Hepatocyte (in vitro differentiated cells): ENCODE measurements around the gene KRT77. TPM values are rescaled to one million over a fixed set of nuclear protein-coding genes. Genes with fewer than 3 reads are reported as not detected.

Experiments
- DNase-seq: peaks from one replicate; pipeline ENCODE4 v3.0.0-alpha.2; 2016; ENCODE audit warnings: low spot score
- H2AFZ ChIP-seq: fragments of 200-600 bp; sonication (generic); 2 replicates; pipeline ENCODE4 v1.6.0; 2016; ENCODE audit warnings: antibody characterized with exemption, mild to moderate bottlenecking
- H3K27ac ChIP-seq: fragments of 200-600 bp; sonication (generic); 2 replicates; pipeline ENCODE4 v1.5.1; 2016; ENCODE audit warnings: mild to moderate bottlenecking
- H3K27me3 ChIP-seq: fragments of 200-600 bp; sonication (generic); 2 replicates; pipeline ENCODE4 v1.6.1; 2016
- H3K36me3 ChIP-seq: fragments of 200-600 bp; sonication (generic); replicated peaks from 2 replicates; pipeline ENCODE4 v1.5.1; 2016; ENCODE audit warnings: low read depth; ENCODE audit not compliant: insufficient read depth
- H3K4me1 ChIP-seq: fragments of 200-600 bp; sonication (generic); 2 replicates; pipeline ENCODE4 v1.5.1; 2016; ENCODE audit warnings: mild to moderate bottlenecking, moderate library complexity; ENCODE audit not compliant: insufficient read depth
- H3K4me2 ChIP-seq: fragments of 200-600 bp; sonication (generic); 2 replicates; pipeline ENCODE4 v1.6.0; 2016
- H3K4me3 ChIP-seq: fragments of 200-600 bp; sonication (generic); 2 replicates; pipeline ENCODE4 v1.5.1; 2016; ENCODE audit warnings: mild to moderate bottlenecking
- H3K79me2 ChIP-seq: fragments of 200-600 bp; sonication (generic); 2 replicates; pipeline ENCODE4 v1.6.0; 2017; ENCODE audit warnings: mild to moderate bottlenecking
- H3K9me2 ChIP-seq: fragments of 200-600 bp; sonication (generic); replicated peaks from 2 replicates; pipeline ENCODE4 v1.6.0; 2017; ENCODE audit warnings: mild to moderate bottlenecking; ENCODE audit not compliant: insufficient read depth
- H3K9me3 ChIP-seq: fragments of 200-600 bp; sonication (generic); 2 replicates; pipeline ENCODE4 v1.5.1; 2016; ENCODE audit warnings: low read depth, mild to moderate bottlenecking
- H4K20me1 ChIP-seq: fragments of 200-600 bp; sonication (generic); 2 replicates; pipeline ENCODE4 v1.6.0; 2016; ENCODE audit warnings: mild to moderate bottlenecking; ENCODE audit not compliant: insufficient read depth, poor library complexity, severe bottlenecking
- EZH2 ChIP-seq: fragments of 200-600 bp; sonication (generic); IDR thresholded peaks from 2 replicates; pipeline ENCODE4 v1.6.1; 2016; ENCODE audit warnings: antibody characterized with exemption, mild to moderate bottlenecking, borderline replicate concordance
- EZH2phosphoT487 ChIP-seq: fragments of 200-600 bp; sonication (generic); IDR thresholded peaks from one replicate; pipeline ENCODE4 v1.6.1; 2018; ENCODE audit warnings: antibody characterized with exemption, mild to moderate bottlenecking, low read depth, moderate library complexity; ENCODE audit not compliant: unreplicated experiment, severe bottlenecking
- whole genome bisulfite sequencing: methylation state at CpG from one replicate; pipeline ENCODE4 v1.1.6; 2016; ENCODE audit warnings: low lambda C conversion rate; ENCODE audit errors: missing lambda C conversion rate; 5-methylcytosine and 5-hydroxymethylcytosine counted together
- polyA plus RNA-seq: library from polyadenylated mRNA; unstranded; fragments of >200 nt; fragmentation: Nextera tagmentation; extraction: Ambion mirVana; gene quantifications from 2 replicates; pipeline ENCODE4 v1.2.1, GENCODE V29; 2016
- total RNA-seq: library from RNA; depleted of rRNA; stranded (reverse); fragments of >200 nt; gene quantifications from 2 replicates; pipeline ENCODE4 v1.2.3, GENCODE V29; 2014
- TF ChIP-seq, protein P1 (sequence below): fragments of 200-600 bp; sonication (generic); IDR thresholded peaks from 2 replicates; pipeline ENCODE4 v1.5.1; 2016; ENCODE audit warnings: antibody characterized with exemption, mild to moderate bottlenecking; ENCODE audit not compliant: poor library complexity

The KRT77 gene
- total and polyA plus RNA-seq, 2 experiments from 2014 or later = not detected

DNA sequence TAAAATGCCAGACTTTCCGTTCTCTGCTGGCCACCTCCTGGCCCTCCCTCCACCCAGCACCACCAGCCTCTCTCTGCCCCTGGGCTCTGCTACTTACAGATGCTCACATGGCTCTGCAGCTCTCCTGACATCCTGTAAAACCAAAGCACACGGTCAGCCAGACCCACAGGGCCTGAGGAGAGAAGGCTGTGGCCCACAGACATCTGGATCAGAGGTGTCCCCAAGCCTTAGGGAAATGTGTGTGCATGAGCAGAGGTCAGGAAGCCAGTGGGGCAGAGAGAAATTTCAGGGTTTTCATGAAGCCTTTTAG is 11.5 kb downstream of the KRT77 start:
- Histone ChIP-seq H3K4me1 (peaks cover 10% of the 10 kb centered on the region), H3K36me3 (no peaks in the 10 kb centered on the region), H3K9me2 (no peaks in the 10 kb centered on the region), H4K20me1 (no peaks in the 10 kb centered on the region), H2AFZ (no peak overlapping the region), H3K9me3 (no peaks in the 10 kb centered on the region), H3K4me2 (no peak overlapping the region), H3K27me3 (peaks cover 63% of the 10 kb centered on the region), H3K4me3 (no peak overlapping the region), H3K27ac (no peak overlapping the region), H3K79me2 (no peaks in the 10 kb centered on the region)
- DNase-seq = no peak
- 39% methylated on average over 2 of the region's 2 CpGs for whole genome bisulfite sequencing
- TF ChIP-seq EZH2 (no peak), EZH2phosphoT487 (no peak)
- TF ChIP-seq, protein P1, sequence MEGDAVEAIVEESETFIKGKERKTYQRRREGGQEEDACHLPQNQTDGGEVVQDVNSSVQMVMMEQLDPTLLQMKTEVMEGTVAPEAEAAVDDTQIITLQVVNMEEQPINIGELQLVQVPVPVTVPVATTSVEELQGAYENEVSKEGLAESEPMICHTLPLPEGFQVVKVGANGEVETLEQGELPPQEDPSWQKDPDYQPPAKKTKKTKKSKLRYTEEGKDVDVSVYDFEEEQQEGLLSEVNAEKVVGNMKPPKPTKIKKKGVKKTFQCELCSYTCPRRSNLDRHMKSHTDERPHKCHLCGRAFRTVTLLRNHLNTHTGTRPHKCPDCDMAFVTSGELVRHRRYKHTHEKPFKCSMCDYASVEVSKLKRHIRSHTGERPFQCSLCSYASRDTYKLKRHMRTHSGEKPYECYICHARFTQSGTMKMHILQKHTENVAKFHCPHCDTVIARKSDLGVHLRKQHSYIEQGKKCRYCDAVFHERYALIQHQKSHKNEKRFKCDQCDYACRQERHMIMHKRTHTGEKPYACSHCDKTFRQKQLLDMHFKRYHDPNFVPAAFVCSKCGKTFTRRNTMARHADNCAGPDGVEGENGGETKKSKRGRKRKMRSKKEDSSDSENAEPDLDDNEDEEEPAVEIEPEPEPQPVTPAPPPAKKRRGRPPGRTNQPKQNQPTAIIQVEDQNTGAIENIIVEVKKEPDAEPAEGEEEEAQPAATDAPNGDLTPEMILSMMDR = no peak

DNA sequence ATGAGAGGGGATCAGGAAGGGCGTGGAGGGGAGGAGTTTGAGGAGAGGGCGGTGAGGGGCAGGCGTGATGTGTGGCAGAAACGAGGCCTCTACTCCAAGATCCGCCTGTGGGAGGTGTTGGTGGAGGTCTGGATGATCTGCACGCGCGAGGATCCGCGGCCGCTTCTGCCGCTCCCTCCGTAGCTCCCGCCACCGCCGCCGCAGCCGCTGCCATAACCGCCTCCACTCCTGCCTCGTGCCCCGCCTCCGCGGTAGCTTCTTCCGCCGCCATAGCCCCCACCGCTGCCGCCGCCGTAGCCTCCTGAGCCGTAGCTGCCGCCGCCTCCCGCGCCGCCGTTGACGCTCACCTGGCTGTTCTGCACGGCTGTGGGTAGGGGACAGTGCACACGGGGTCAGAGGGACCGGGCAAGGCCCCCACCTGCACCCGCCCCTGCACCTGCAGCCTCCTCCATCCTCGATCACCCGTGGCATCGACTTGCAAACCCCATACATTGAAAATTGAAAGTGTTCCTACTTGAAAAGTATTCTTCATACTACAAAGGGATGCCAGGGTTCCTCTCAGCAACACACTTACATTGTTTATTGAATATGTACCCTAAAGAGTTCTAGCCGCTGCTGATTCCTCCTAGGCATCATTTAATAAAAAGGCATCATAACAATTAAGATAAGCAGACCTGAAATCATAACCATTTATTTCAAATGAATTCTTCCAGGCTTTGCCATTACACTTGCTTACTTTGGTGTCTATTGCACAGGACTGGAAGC is 12.1 kb downstream of the KRT77 start:
- no peak overlapping the region for H3K4me3 ChIP-seq
- H3K4me2 ChIP-seq = peak overlapping the region; percentile 88
- H2AFZ ChIP-seq = no peak overlapping the region
- peak; percentile 47 for DNase-seq
- H3K36me3 ChIP-seq = no peaks in the 10 kb centered on the region
- no peaks in the 10 kb centered on the region for H3K9me2 ChIP-seq
- no peaks in the 10 kb centered on the region for H3K79me2 ChIP-seq
- WGBS = 8% methylated on average over 33 of the region's 45 CpGs
- peaks cover 10% of the 10 kb centered on the region for H3K4me1 ChIP-seq
- peaks cover 66% of the 10 kb centered on the region for H3K27me3 ChIP-seq
- TF ChIP-seq EZH2phosphoT487 (no peak), EZH2 (peak; percentile 44)
- H4K20me1 ChIP-seq = no peaks in the 10 kb centered on the region
- H3K9me3 ChIP-seq = no peaks in the 10 kb centered on the region
- H3K27ac ChIP-seq = no peak overlapping the region

DNA sequence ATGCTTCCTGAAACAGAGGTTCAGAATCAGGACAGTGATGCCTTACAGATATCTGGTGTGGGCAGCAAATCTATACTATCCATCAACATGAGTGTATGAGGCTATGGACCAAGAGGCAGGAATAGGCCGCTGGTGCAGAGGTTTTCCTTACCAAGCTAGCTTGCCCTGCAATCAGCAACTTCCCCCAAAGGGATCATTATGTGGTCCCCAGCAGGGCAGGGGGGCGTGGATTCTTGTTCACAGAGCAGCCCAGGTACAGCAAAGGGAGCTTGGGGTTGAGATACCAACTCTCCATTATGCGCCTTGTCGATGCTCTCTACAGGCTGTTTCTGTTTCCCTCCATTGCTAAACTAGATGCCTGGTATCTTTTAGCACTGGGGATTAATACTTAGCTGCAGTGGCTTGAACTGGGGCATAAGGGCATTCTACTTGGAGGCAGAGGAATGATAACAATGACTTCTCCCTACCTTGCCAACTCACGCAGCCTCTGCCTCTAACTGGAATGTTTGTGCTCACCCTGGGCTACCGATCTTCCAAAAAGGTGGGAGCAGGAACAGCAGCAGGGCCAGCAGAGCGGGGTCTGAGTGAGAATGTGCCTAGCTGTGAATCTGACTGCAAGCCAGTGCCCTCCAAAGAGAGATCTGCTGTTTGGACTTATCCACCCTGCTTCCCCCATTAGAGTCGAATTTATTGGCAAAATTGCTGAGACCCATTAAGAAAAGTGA is 12.8 kb downstream of the KRT77 start:
- H3K27me3 ChIP-seq = peaks cover 70% of the 10 kb centered on the region
- peak overlapping the region; percentile 88 for H3K4me2 ChIP-seq
- 58% methylated on average over 8 of the region's 8 CpGs for WGBS
- H3K79me2 ChIP-seq = no peaks in the 10 kb centered on the region
- TF ChIP-seq EZH2 = no peak
- no peak for TF ChIP-seq EZH2phosphoT487
- TF ChIP-seq, protein P1 = no peak
- H3K9me3 ChIP-seq = no peaks in the 10 kb centered on the region
- no peak overlapping the region for H3K27ac ChIP-seq
- no peak overlapping the region for H2AFZ ChIP-seq
- no peaks in the 10 kb centered on the region for H3K9me2 ChIP-seq
- H3K36me3 ChIP-seq = no peaks in the 10 kb centered on the region
- H3K4me1 ChIP-seq = peaks cover 10% of the 10 kb centered on the region
- H4K20me1 ChIP-seq = no peaks in the 10 kb centered on the region
- H3K4me3 ChIP-seq = no peak overlapping the region
- DNase-seq = no peak

DNA sequence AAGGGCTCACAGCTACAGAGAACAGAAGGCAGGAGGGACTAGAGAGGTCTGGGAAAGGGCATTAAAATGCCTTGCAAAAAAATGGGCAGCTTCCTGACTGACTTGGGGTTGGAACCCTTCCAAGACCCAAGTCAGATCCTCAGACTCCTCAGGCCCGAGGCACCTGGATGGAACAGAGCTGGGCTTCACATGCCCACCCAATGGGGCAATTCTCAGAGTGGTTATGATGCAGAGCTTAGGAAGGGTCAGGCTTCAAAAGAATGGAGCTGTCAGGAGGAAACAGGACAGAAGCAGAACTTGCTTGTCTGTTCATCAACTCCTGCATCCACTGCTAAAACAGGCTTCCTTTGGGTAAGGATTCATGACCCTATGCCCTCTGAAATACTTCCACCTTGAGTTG is 13.4 kb downstream of the KRT77 start:
- no peaks in the 10 kb centered on the region for H3K9me3 ChIP-seq
- WGBS = 81% methylated on average over 1 of the region's 1 CpG
- H3K36me3 ChIP-seq = no peaks in the 10 kb centered on the region
- H4K20me1 ChIP-seq = no peaks in the 10 kb centered on the region
- H3K4me1 ChIP-seq = peaks cover 10% of the 10 kb centered on the region
- H3K9me2 ChIP-seq = no peaks in the 10 kb centered on the region
- no peak for DNase-seq
- no peak overlapping the region for H2AFZ ChIP-seq
- peaks cover 70% of the 10 kb centered on the region for H3K27me3 ChIP-seq
- TF ChIP-seq EZH2phosphoT487 = no peak
- TF ChIP-seq, protein P1 = no peak
- H3K79me2 ChIP-seq = no peaks in the 10 kb centered on the region
- no peak overlapping the region for H3K4me3 ChIP-seq
- H3K4me2 ChIP-seq = no peak overlapping the region
- no peak overlapping the region for H3K27ac ChIP-seq
